ENCODE measurements around the gene SCAF11. TPM values are rescaled to one million over a fixed set of nuclear protein-coding genes. Genes with fewer than 3 reads are reported as not detected.

The SCAF11 gene
- polyA plus RNA-seq, 1 experiment, result 25.2 TPM

- Histone ChIP-seq H3K27me3 (ENCODE audit: control insufficient read depth, insufficient read depth, low read length) (no peaks in the 10 kb centered on the region), H3K4me3 (ENCODE audit: low read depth, low read length) (no peak overlapping the region), H3K36me3 (ENCODE audit: control insufficient read depth, insufficient read depth, low read length) (peaks cover 2% of the 10 kb centered on the region; the same call in 1 of the 2 replicates)
- POLR2A ChIA-PET, result no interaction called here
- CTCF ChIA-PET, result no interaction called here
- no peak for DNase-seq (ENCODE audit: low read depth)
- TF ChIP-seq CTCF (IDR thresholded peaks at IDR 0.05; ENCODE audit: insufficient read depth, low read depth, low read length), result no peak
Observed at GRCh38 chr12:45880533-45880932, 109.8 kb downstream of the SCAF11 start.

GRCh38 chr12:45879363-45879895 lies 110.9 kb downstream of the SCAF11 start:
- H3K27me3 ChIP-seq (ENCODE audit: control insufficient read depth, insufficient read depth, low read length), result no peaks in the 10 kb centered on the region
- peaks cover 2% of the 10 kb centered on the region; the same call in 1 of the 2 replicates for H3K36me3 ChIP-seq (ENCODE audit: control insufficient read depth, insufficient read depth, low read length)
- no peak overlapping the region for H3K4me3 ChIP-seq (ENCODE audit: low read depth, low read length)
- CTCF ChIA-PET, result no interaction called here
- POLR2A ChIA-PET, result no interaction called here
- DNase-seq (ENCODE audit: low read depth), result no peak
- TF ChIP-seq CTCF (IDR thresholded peaks at IDR 0.05; ENCODE audit: insufficient read depth, low read depth, low read length), result no peak

GRCh38 chr12:45878630-45879255 lies 111.6 kb downstream of the SCAF11 start:
- no peak for TF ChIP-seq CTCF (IDR thresholded peaks at IDR 0.05; ENCODE audit: insufficient read depth, low read depth, low read length)
- no peak for DNase-seq (ENCODE audit: low read depth)
- Histone ChIP-seq H3K4me3 (ENCODE audit: low read depth, low read length) (no peak overlapping the region), H3K27me3 (ENCODE audit: control insufficient read depth, insufficient read depth, low read length) (no peaks in the 10 kb centered on the region), H3K36me3 (ENCODE audit: control insufficient read depth, insufficient read depth, low read length) (peaks cover 2% of the 10 kb centered on the region; the same call in 1 of the 2 replicates)
- POLR2A ChIA-PET, result no interaction called here
- CTCF ChIA-PET, result interaction anchor here (1.1 kb wide), 1 partner anchor 15 kb away, joined by 3 read pairs; no protein-coding TSS in a partner anchor

GRCh38 chr12:45877069-45877468 lies 113.3 kb downstream of the SCAF11 start:
- TF ChIP-seq CTCF (IDR thresholded peaks at IDR 0.05; ENCODE audit: insufficient read depth, low read depth, low read length), result no peak
- ChIA-PET CTCF (no interaction called here), POLR2A (no interaction called here)
- Histone ChIP-seq H3K27me3 (ENCODE audit: control insufficient read depth, insufficient read depth, low read length) (no peaks in the 10 kb centered on the region), H3K4me3 (ENCODE audit: low read depth, low read length) (no peak overlapping the region), H3K36me3 (ENCODE audit: control insufficient read depth, insufficient read depth, low read length) (peaks cover 2% of the 10 kb centered on the region; the same call in 1 of the 2 replicates)
- DNase-seq (ENCODE audit: low read depth), result no peak

- ChIA-PET CTCF (no interaction called here), POLR2A (no interaction called here)
Observed at GRCh38 chr12:45872446-45872845, 117.9 kb downstream of the SCAF11 start.

More at GRCh38 chr12:45872446-45872845, 117.9 kb downstream of the SCAF11 start:
- no peak for DNase-seq (ENCODE audit: low read depth)
- no peak for TF ChIP-seq CTCF (IDR thresholded peaks at IDR 0.05; ENCODE audit: insufficient read depth, low read depth, low read length)
- Histone ChIP-seq H3K36me3 (ENCODE audit: control insufficient read depth, insufficient read depth, low read length) (no peaks in the 10 kb centered on the region), H3K27me3 (ENCODE audit: control insufficient read depth, insufficient read depth, low read length) (no peaks in the 10 kb centered on the region), H3K4me3 (ENCODE audit: low read depth, low read length) (no peak overlapping the region)

Small RNA genes within 50 kb of the gene (small RNA-seq; reads per million reads assigned to genes)
- not detected for gene RN7SL246P (ENCODE audit: insufficient read length, low read depth, low replicate concordance)
